T-helper 17 cell (primary cell): ENCODE measurements around the gene TRERF1. TPM values are rescaled to one million over a fixed set of nuclear protein-coding genes. Genes with fewer than 3 reads are reported as not detected.

Source experiments
- ATAC-seq: fragments of 150-1000 bp; cut with Tn5 transposase; 2 replicates; pipeline ENCODE4 v1.10.0; 2021; ENCODE audit warnings: mild to moderate bottlenecking, moderate library complexity
- DNase-seq, 3 donors: peaks; one replicate each; pipeline versions ENCODE4 v3.0.0 to v3.0.0-alpha.2; 2020 to 2021
- H3K9me3 ChIP-seq: one replicate; pipeline ENCODE4 v1.7.0; 2013; ENCODE audit warnings: low read length, mild to moderate bottlenecking; ENCODE audit not compliant: control insufficient read depth, poor library complexity, severe bottlenecking
- H3K27ac Mint-ChIP-seq: one replicate; pipeline ENCODE4 v1.8.0; 2022; ENCODE audit warnings: mild to moderate bottlenecking, moderate library complexity, mixed read lengths
- H3K27me3 Mint-ChIP-seq: one replicate; pipeline ENCODE4 v1.8.0; 2022; ENCODE audit warnings: mixed read lengths
- H3K36me3 Mint-ChIP-seq: one replicate; pipeline ENCODE4 v1.8.0; 2022; ENCODE audit warnings: low read depth, mixed read lengths
- H3K4me1 Mint-ChIP-seq: one replicate; pipeline ENCODE4 v1.8.0; 2022; ENCODE audit warnings: mild to moderate bottlenecking, mixed read lengths
- H3K4me3 Mint-ChIP-seq: one replicate; pipeline ENCODE4 v1.8.0; 2022; ENCODE audit warnings: mild to moderate bottlenecking, moderate library complexity, mixed read lengths
- total RNA-seq, 4 donors: library from RNA in 2 of 4; stranded (reverse) in 2 of 4; gene quantifications; one replicate each; pipeline ENCODE4 v1.2.3 and lab custom pipeline; 2022 to 2026

TRERF1 gene
- total RNA-seq, 2 donors from 2014 or later, result 28.6 to 31.2 TPM

- no peaks in the 10 kb centered on the region for H3K27me3 Mint-ChIP-seq
- peak; percentile 62 for ATAC-seq
- no peak for DNase-seq
- H3K4me1 Mint-ChIP-seq, result peaks cover 41% of the 10 kb centered on the region
- peak overlapping the region; percentile 86 for H3K27ac Mint-ChIP-seq
- peak overlapping the region; percentile 65 for H3K4me3 Mint-ChIP-seq
- no peaks in the 10 kb centered on the region for H3K9me3 ChIP-seq
- no peaks in the 10 kb centered on the region for H3K36me3 Mint-ChIP-seq
Observed at GRCh38 chr6:42278131-42278853, 173.4 kb downstream of the TRERF1 start.

GRCh38 chr6:42276034-42276890 lies 175.5 kb downstream of the TRERF1 start:
- H3K4me1 Mint-ChIP-seq, result peaks cover 39% of the 10 kb centered on the region
- ATAC-seq, result no peak
- H3K27ac Mint-ChIP-seq, result peak overlapping the region; percentile 85
- no peaks in the 10 kb centered on the region for H3K9me3 ChIP-seq
- no peaks in the 10 kb centered on the region for H3K27me3 Mint-ChIP-seq
- DNase-seq, result no peak
- no peak overlapping the region for H3K4me3 Mint-ChIP-seq
- no peaks in the 10 kb centered on the region for H3K36me3 Mint-ChIP-seq

GRCh38 chr6:42275376-42276033 lies 176.2 kb downstream of the TRERF1 start:
- Mint-ChIP-seq H3K4me1 (peaks cover 34% of the 10 kb centered on the region), H3K27ac (no peak overlapping the region), H3K4me3 (peak overlapping the region; percentile 36), H3K27me3 (no peaks in the 10 kb centered on the region), H3K36me3 (no peaks in the 10 kb centered on the region)
- DNase-seq, result no peak
- no peak for ATAC-seq
- no peaks in the 10 kb centered on the region for H3K9me3 ChIP-seq

- H3K4me3 Mint-ChIP-seq, result no peak overlapping the region
- H3K27me3 Mint-ChIP-seq, result no peaks in the 10 kb centered on the region
Observed at GRCh38 chr6:42274898-42275297, 176.8 kb downstream of the TRERF1 start.

GRCh38 chr6:42271834-42272805 lies 179.6 kb downstream of the TRERF1 start:
- DNase-seq (no peak), ATAC-seq (no peak)
- no peak overlapping the region for H3K4me3 Mint-ChIP-seq
- H3K9me3 ChIP-seq, result no peaks in the 10 kb centered on the region
- H3K36me3 Mint-ChIP-seq, result peaks cover 3% of the 10 kb centered on the region
- peak overlapping the region; percentile 84 for H3K27ac Mint-ChIP-seq
- no peaks in the 10 kb centered on the region for H3K27me3 Mint-ChIP-seq
- peaks cover 19% of the 10 kb centered on the region for H3K4me1 Mint-ChIP-seq

More at GRCh38 chr6:42274898-42275297, 176.8 kb downstream of the TRERF1 start:
- no peaks in the 10 kb centered on the region for H3K36me3 Mint-ChIP-seq
- no peak for ATAC-seq
- peaks cover 37% of the 10 kb centered on the region for H3K4me1 Mint-ChIP-seq
- no peak for DNase-seq
- H3K9me3 ChIP-seq, result no peaks in the 10 kb centered on the region
- H3K27ac Mint-ChIP-seq, result no peak overlapping the region

GRCh38 chr6:42269974-42270510 lies 181.7 kb downstream of the TRERF1 start:
- Mint-ChIP-seq H3K4me1 (peaks cover 16% of the 10 kb centered on the region), H3K4me3 (no peak overlapping the region), H3K36me3 (peaks cover 3% of the 10 kb centered on the region), H3K27ac (no peak overlapping the region), H3K27me3 (no peaks in the 10 kb centered on the region)
- no peaks in the 10 kb centered on the region for H3K9me3 ChIP-seq
- no peak for ATAC-seq
- no peak for DNase-seq

- no peak for DNase-seq
Observed at GRCh38 chr6:42269553-42269952, 182.2 kb downstream of the TRERF1 start.

GRCh38 chr6:42268835-42269204 lies 182.9 kb downstream of the TRERF1 start:
- peaks cover 16% of the 10 kb centered on the region for H3K4me1 Mint-ChIP-seq
- peaks cover 3% of the 10 kb centered on the region for H3K36me3 Mint-ChIP-seq
- DNase-seq (no peak), ATAC-seq (no peak)
- no peak overlapping the region for H3K27ac Mint-ChIP-seq
- no peaks in the 10 kb centered on the region for H3K9me3 ChIP-seq
- H3K4me3 Mint-ChIP-seq, result no peak overlapping the region
- H3K27me3 Mint-ChIP-seq, result no peaks in the 10 kb centered on the region

More at GRCh38 chr6:42269553-42269952, 182.2 kb downstream of the TRERF1 start:
- Mint-ChIP-seq H3K27me3 (no peaks in the 10 kb centered on the region), H3K27ac (no peak overlapping the region), H3K36me3 (peaks cover 3% of the 10 kb centered on the region), H3K4me1 (peaks cover 16% of the 10 kb centered on the region), H3K4me3 (no peak overlapping the region)
- ATAC-seq, result no peak
- H3K9me3 ChIP-seq, result no peaks in the 10 kb centered on the region

GRCh38 chr6:42268016-42268834 lies 183.5 kb downstream of the TRERF1 start:
- ATAC-seq (no peak), DNase-seq (no peak)
- H3K9me3 ChIP-seq, result no peaks in the 10 kb centered on the region
- Mint-ChIP-seq H3K4me3 (no peak overlapping the region), H3K27me3 (no peaks in the 10 kb centered on the region), H3K36me3 (peaks cover 3% of the 10 kb centered on the region), H3K27ac (no peak overlapping the region), H3K4me1 (peaks cover 15% of the 10 kb centered on the region)

GRCh38 chr6:42266538-42266937 lies 185.2 kb downstream of the TRERF1 start:
- H3K27me3 Mint-ChIP-seq, result no peaks in the 10 kb centered on the region
- H3K4me1 Mint-ChIP-seq, result peaks cover 10% of the 10 kb centered on the region
- H3K9me3 ChIP-seq, result no peaks in the 10 kb centered on the region
- H3K4me3 Mint-ChIP-seq, result no peak overlapping the region
- ATAC-seq (no peak), DNase-seq (no peak)
- peak overlapping the region; percentile 39 for H3K27ac Mint-ChIP-seq
- H3K36me3 Mint-ChIP-seq, result peaks cover 3% of the 10 kb centered on the region

GRCh38 chr6:42264852-42265390 lies 186.8 kb downstream of the TRERF1 start:
- H3K27ac Mint-ChIP-seq, result no peak overlapping the region

More at GRCh38 chr6:42264852-42265390, 186.8 kb downstream of the TRERF1 start:
- DNase-seq, result no peak
- ATAC-seq, result no peak
- H3K4me1 Mint-ChIP-seq, result peaks cover 7% of the 10 kb centered on the region
- peaks cover 3% of the 10 kb centered on the region for H3K36me3 Mint-ChIP-seq
- no peak overlapping the region for H3K4me3 Mint-ChIP-seq
- no peaks in the 10 kb centered on the region for H3K27me3 Mint-ChIP-seq
- H3K9me3 ChIP-seq, result no peaks in the 10 kb centered on the region
